K562 treated with DMSO at 1 percent for 4 hours (cell line): ENCODE results near the gene PICALM. TPM values are rescaled to one million over a fixed set of nuclear protein-coding genes. Genes with fewer than 3 reads are reported as not detected.

Experiments
- total RNA-seq: library from RNA; unstranded; fragments of 300-600 nt; gene quantifications from 2 replicates; pipeline ENCODE4 v1.2.3, GENCODE V29; 2022; ENCODE audit not compliant: insufficient read depth

The PICALM gene, protein sequence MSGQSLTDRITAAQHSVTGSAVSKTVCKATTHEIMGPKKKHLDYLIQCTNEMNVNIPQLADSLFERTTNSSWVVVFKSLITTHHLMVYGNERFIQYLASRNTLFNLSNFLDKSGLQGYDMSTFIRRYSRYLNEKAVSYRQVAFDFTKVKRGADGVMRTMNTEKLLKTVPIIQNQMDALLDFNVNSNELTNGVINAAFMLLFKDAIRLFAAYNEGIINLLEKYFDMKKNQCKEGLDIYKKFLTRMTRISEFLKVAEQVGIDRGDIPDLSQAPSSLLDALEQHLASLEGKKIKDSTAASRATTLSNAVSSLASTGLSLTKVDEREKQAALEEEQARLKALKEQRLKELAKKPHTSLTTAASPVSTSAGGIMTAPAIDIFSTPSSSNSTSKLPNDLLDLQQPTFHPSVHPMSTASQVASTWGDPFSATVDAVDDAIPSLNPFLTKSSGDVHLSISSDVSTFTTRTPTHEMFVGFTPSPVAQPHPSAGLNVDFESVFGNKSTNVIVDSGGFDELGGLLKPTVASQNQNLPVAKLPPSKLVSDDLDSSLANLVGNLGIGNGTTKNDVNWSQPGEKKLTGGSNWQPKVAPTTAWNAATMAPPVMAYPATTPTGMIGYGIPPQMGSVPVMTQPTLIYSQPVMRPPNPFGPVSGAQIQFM
- 125 and 134 TPM in 2 replicates for total RNA-seq

GRCh38 chr11:86068951-86069407 is at the start of gene PICALM:
Gene PICALM (minus strand): TSS chr11:86069084. CDS start chr11:86068780, 304 bp downstream.

Other genes starting within 250 kb of the PICALM start
- not detected in 2 replicates for gene CCDC83, start 213.7 kb downstream of the PICALM start, total RNA-seq
- gene EED, start 175.7 kb upstream of the PICALM start, total RNA-seq = 23.0 and 30.8 TPM in 2 replicates
- gene HIKESHI, start 233.2 kb upstream of the PICALM start, total RNA-seq = 34.7 and 35.3 TPM in 2 replicates